A549 treated with Hydrocortisone at 1 μM for 4 hours (cell line): ENCODE data around the gene DLG1. TPM values are rescaled to one million over a fixed set of nuclear protein-coding genes. Genes with fewer than 3 reads are reported as not detected.

ENCODE experiments used
- total RNA-seq: library from RNA; stranded (reverse); fragments of 200-300 nt; extraction: Qiagen RNA extraction; gene quantifications from 5 replicates; pipeline ENCODE4 v1.2.3, GENCODE V29; 2022

Gene DLG1
- 12.5 to 20.9 TPM (median 18.3 TPM) in 5 replicates for total RNA-seq

GRCh38 chr3:197298341-197298944 lies at the start of gene DLG1:
DLG1 (minus strand) TSS chr3:197298612; CDS start chr3:197297204, 1,408 bp downstream.

DNA sequence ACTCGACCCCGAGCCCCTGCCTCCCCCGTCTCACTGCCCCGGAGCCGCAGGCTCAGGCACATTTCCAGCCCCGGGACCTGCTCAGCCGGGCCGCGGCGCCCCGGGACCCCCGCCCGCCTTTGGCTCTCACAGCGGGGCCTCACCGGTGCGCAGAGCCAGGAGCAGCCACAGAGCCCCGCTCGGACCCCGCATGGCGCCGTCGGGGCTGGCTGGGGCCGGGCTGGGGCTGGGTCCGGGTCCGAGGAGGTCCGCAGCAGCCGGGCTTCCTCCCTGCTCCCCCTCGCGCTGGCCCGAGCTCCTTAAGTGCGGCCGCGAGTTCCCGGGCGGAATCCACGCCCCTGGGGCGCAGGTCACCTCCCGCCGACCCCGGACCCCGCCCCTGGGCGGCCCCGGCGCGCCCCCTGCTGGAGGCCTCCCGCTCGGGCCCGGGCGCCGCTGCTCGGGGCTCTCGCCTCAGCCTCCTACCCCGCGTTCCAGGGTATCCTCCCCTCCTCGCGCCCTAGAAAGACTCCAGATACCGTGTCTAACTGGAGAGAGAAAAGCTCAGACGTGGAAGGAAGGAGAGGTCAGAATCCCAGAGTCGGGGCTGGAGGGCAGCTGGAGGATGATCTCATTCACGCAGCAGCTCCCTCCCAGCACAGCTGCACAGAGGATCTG lies 268.8 kb downstream of the DLG1 start, which contains the start of gene MELTF:
TSS of gene MELTF (minus strand) at position 307 of the 657 bp plus-strand sequence. CDS start at position 192, 115 bp downstream.

